NCI-H774 (cell line): ENCODE measurements around the gene HACD2.

Experiments used
- DNase-seq: peaks from one replicate; lab custom pipeline; 2025; lab: John Stamatoyannopoulos, UW

HACD2 gene

DNA sequence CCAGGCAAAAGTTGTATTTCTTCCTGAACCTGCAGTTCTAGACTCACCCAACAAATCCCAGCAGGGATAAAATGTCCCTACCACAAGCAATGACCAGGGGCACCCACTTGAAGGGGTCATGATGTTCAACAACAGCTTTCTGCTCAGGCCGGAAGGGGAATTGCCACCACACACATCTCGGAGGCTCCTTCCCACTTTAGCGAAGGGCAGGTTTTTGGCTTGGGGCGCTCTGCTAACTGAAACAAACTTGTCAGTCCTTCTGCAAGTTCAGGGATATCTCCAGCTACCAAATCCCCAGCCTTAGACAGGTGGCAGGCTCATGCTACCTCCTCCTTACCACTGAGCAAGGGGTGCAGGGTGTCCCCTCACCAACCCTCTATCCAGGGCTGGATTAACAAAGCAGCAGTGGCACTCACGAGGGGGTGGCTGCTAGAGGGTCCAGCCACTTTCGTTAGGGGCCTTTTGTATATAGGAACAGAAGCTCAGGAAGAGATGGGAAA lies 138.2 kb downstream of the HACD2 start:
- DNase-seq, result no peak

DNA sequence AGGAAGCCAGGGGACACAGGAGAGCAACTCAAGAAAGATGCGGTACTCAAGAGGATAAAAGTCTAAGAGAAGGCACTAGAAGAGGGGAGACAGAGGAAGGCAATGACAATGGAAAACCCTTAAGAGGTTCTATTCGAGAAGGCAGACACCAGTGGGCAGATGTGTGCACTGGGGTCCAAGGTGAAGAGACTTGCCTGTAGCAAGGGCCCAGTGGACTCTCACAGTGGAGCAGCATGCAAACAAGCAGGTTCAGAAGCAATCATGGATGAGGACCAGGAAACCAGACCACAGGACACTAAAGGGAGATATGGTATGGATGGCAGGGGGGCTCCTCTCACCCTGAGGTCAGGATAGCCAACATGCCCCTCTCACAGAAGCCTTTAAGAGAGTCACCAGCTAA lies 138.6 kb downstream of the HACD2 start:
- no peak for DNase-seq

DNA sequence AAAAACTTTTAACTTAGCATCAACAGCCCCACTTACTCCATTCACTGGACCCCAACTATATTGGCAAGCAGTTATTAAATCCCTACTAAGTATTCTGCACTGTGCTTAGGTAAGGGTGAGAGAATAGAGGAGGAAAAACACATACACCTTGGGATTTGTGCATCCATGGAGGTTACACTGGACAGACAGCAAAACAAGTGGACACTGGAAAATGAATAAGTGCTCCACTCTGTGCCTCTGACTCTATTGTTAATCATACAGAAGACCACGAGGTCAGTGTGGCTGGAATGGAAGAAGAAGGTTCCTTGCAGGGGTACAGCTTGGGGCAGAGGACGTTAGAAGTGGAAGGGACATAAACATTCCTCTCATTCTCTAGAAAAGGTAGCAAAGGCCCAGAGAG lies 139.2 kb downstream of the HACD2 start:
- DNase-seq, result no peak

DNA sequence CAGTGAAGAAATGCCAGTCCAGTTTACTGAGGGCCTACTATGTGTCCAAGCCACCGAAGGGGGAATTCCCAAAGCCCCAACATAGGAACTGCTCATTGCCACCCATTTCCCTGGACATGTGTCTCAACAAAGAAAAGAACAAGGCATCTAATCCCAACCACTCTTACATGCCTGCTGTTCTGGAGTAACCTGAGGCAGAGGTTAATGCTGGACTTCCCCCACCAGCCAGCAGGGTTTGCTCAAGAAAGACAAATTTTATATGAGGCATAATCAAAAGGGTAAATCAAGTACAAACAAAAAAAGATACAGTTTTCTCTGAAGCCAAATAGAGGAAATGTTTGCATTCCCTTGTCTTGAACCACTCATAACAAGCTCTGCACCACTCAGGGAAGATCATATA lies 140.1 kb downstream of the HACD2 start:
- no peak for DNase-seq

DNA sequence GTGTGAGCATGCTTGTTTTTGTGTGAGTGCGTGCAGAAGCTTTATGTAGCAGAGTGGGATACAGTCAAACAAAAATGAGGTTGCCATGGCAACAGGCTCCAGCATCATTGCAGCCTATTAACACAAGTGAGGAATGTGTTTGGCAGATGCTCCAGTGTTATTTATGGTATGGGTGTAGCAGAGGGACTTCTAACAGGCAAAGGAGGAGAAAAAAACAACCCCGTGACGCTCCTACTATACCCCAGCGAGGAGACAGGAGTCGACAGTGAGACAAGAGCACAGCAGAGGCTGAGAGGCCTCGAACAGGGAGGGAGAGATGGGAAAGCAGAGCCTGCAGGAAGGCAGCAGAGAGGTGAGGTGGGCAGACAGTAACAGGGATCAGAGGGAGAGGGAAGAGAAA lies 140.8 kb downstream of the HACD2 start:
- DNase-seq, result no peak

DNA sequence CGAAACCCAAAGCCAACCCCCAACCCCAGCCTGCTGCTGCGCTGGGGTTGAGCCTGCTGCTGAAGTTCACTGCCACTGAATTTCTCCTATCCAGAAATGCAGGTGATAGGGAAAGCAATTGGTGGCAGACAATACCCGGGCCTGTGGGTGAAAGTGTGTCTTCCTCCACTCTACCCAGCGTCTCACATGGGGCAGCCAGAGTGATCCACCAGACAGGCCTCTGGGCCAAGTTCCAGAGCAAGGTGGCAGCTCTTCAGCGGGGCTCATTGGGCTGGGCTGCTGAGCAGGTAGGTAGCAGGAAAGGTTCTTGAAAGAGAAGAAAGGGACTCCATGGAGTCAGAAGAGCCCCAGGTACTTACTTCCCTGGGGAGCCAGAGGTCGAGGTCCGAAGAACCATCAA lies 141.9 kb downstream of the HACD2 start:
- no peak for DNase-seq

DNA sequence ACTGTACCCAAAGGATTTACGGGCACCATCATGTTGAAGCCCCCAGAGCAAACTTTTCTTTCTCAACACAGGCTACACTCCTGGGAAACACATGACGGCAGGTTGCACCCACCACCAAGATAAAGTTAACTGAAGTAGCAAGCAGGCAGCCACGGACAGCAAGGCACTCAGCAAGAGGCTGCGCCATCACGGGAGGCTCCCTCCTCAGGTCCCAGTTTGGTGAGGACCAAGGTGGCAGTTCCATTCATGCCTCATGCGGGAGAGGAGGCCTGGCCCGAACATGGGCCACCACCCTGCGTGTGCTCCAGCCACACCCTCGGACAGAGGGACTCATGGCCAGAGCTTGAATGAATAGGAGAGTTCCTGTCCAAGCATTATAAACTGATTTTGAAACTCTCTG lies 142.7 kb downstream of the HACD2 start:
- DNase-seq, result no peak
